Naive thymus-derived CD8-positive, alpha-beta T cell (primary cell): ENCODE data around the gene DLG5. TPM values are rescaled to one million over a fixed set of nuclear protein-coding genes. Genes with fewer than 3 reads are reported as not detected.

Experiments used
- ATAC-seq, 2 donors: fragments of 150-1000 bp; cut with Tn5 transposase in 1 of 2; sonication (Bioruptor Pico), chemical (Tn5 transposase) in 1 of 2; 1 replicate in 1 of 2; 2 replicates in 1 of 2; pipeline ENCODE4 v1.10.0; 2021; ENCODE audit warnings: mild to moderate bottlenecking in 2 of 2, moderate library complexity in 2 of 2
- POLR2A ChIA-PET: fragments of 350-600 bp; sonication (Branson Sonifier 250); formaldehyde crosslinking; loops from one replicate; lab custom pipeline; 2021; ENCODE audit warnings: antibody characterized with exemption; lab: Charles Lee
- DNase-seq, 10 donors: peaks; one replicate each; pipeline versions ENCODE4 v3.0.0 to v3.0.0-alpha.2; 2020 to 2022
- H3K27ac Mint-ChIP-seq, 10 donors: one replicate each; pipeline ENCODE4 v1.8.0; 2020 to 2022; ENCODE audit warnings: mild to moderate bottlenecking in 10 of 10, mixed read lengths in 10 of 10, moderate library complexity in 4 of 10, inconsistent platforms in 1 of 10
- H3K27me3 Mint-ChIP-seq, 5 donors: one replicate each; pipeline ENCODE4 v1.8.0; 2021 to 2022; ENCODE audit warnings: mixed read lengths in 5 of 5
- H3K36me3 Mint-ChIP-seq, 3 donors: one replicate each; pipeline ENCODE4 v1.8.0; 2020 to 2022; ENCODE audit warnings: mixed read lengths in 3 of 3, mild to moderate bottlenecking in 2 of 3, inconsistent platforms in 1 of 3
- H3K4me1 Mint-ChIP-seq, 4 donors: one replicate each; pipeline ENCODE4 v1.8.0; 2021 to 2022; ENCODE audit warnings: mixed read lengths in 4 of 4
- H3K4me3 Mint-ChIP-seq, 10 donors: one replicate each; pipeline ENCODE4 v1.8.0; 2020 to 2022; ENCODE audit warnings: mild to moderate bottlenecking in 10 of 10, mixed read lengths in 10 of 10, moderate library complexity in 6 of 10, inconsistent platforms in 1 of 10
- H3K9me3 Mint-ChIP-seq, 9 donors: one replicate each; pipeline ENCODE4 v1.8.0; 2020 to 2022; ENCODE audit warnings: mixed read lengths in 9 of 9, mild to moderate bottlenecking in 3 of 9, inconsistent platforms in 1 of 9, moderate library complexity in 1 of 9
- polyA plus RNA-seq, 3 donors: library from polyadenylated mRNA; unstranded; fragments of 300-500 nt; fragmentation: Illumina TruSeq; gene quantifications; one replicate each; pipeline ENCODE4 v1.2.3, GENCODE V29; 2021
- total RNA-seq, 8 experiments: library from RNA in 2 of 8; stranded (reverse) in 2 of 8; gene quantifications; one replicate each; pipeline ENCODE4 v1.2.3 and lab custom pipeline; 2021 to 2026

The DLG5 gene
- total and polyA plus RNA-seq, 5 experiments from 2014 or later: 0.04 to 0.55 (median 0.42) TPM; not detected in 1

DNA sequence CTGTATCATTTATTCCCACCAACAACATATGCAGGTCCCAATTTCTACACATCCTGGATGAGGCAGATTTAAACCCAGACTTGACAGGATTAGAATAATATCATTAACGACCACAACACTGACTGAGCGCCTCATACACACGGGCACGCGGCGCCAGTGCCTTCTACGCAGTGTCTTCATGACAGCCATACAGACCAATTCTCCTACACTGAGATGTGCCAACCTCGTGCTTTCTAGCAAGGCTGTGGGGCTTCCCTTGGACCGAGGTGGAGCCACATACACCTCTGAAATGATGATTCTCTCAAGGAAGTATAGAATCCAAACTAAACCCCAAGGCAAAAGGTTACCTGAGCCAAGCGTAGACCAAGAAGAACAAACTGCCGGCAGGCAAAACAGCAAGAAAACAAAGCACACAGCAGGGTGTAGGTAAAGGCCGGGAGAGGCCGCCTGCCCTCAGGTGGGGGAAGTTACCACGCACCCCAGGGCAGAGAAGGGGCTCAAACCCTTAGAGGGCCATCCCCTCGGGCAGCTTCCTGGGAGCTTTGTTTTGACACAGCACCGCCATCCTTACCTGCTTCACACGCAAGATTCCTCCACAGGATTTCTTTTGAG, 75.8 kb downstream of the DLG5 start:
- no peak for DNase-seq
- Mint-ChIP-seq H3K27ac (no peak overlapping the region), H3K27me3 (no peaks in the 10 kb centered on the region), H3K4me3 (no peak overlapping the region), H3K36me3 (no peaks in the 10 kb centered on the region), H3K9me3 (no peaks in the 10 kb centered on the region), H3K4me1 (peaks cover 0 to 8% (median 0%) of the 10 kb centered on the region in 4 donors)
- ATAC-seq: no peak
- POLR2A ChIA-PET: no interaction called here

DNA sequence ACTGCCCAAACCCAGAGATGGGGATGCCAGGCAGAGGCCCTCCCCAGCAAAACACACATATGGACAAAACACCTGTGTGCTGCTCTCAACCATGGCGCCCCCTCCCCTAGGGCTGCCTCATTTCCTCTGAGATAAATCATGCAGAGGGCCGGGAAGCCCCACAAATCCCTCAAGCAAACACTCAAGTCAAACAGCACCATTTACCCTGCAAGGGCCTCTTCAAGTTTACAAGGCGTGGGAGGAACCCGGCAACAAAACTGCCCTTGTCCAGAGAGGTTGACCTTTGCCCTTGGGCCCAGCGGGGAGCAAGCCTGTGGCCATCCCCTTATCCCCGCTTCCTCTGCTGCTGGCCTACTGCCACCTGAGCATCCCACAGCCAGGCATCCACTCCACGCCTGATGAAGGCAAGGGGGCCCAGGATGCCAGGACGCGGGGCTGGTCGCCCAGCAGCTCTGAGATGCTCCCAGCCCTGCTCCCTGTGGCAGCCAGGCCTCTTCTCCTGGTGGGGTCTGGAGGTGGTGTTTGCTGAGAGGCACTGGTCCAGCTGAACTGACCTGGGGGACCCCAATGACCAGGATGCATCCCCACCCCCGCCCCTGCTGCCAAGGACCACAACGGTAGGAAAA, 77.4 kb downstream of the DLG5 start:
- peaks cover 3 to 13% (median 8%) of the 10 kb centered on the region in 4 donors for H3K4me1 Mint-ChIP-seq
- DNase-seq: no peak
- ATAC-seq: no peak
- POLR2A ChIA-PET: no interaction called here
- H3K27ac Mint-ChIP-seq: no peak overlapping the region
- H3K9me3 Mint-ChIP-seq: no peaks in the 10 kb centered on the region
- H3K4me3 Mint-ChIP-seq: no peak overlapping the region
- no peaks in the 10 kb centered on the region for H3K36me3 Mint-ChIP-seq
- peaks cover 0 to 1% (median 0%) of the 10 kb centered on the region in 5 donors for H3K27me3 Mint-ChIP-seq

DNA sequence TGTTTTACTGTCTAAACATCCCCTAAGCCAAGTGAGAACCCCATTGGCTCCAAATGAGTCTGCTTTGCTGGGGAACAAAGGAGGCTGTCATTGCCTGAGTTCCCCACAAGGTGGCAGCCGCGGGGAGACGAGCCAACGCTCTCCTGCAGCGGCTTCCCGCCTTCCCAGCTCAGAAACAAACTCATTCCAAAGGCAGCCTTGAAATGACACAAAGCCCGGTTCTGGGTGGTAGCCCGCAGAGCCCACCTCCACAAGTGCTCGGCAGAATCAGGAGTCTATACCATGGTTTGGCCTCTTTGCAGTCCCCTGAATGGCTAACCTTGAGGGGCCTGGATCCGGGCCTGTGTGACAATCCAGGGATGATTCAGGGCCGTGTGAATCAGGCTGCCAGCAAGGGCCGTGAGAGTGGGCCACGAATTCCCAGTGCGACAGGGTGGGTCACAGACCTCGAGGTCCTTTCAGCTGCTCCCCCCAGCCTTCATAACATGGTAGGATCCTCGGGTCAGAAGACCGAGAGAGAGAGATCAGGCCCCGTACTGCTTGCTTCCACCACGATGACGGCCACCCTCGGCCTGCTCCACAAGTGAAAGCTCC, 79.7 kb downstream of the DLG5 start:
- ATAC-seq (peak; percentile 62 to 76), DNase-seq (peak; percentile 15 to 72 (median 49))
- Mint-ChIP-seq H3K36me3 (no peaks in the 10 kb centered on the region), H3K9me3 (no peaks in the 10 kb centered on the region), H3K27ac (peak overlapping the region in 2 of 10 donors; percentile 11 to 52), H3K27me3 (peaks cover 0 to 1% (median 0%) of the 10 kb centered on the region in 5 donors), H3K4me3 (no peak overlapping the region), H3K4me1 (peaks cover 3 to 13% (median 8%) of the 10 kb centered on the region in 4 donors)
- POLR2A ChIA-PET: no interaction called here

DNA sequence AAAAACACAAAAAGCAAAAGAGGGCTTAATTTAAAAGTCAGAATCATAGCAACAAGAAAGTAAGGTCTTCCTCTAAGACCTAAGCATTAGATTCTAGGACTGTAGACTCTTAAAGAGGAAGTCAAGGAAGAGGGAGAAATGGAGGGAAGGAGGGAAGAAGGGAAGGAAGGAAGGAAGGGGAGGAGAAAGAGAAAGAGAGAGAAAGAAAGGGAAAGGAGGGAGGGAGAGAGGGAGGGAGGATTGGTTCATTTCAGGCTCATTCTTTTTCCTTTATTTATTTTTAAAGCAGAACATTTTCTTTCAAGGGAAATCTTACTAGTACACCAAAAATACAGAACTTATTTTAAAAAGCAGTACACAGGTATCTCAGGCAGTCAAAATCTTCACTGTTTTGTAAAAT, 81.1 kb downstream of the DLG5 start:
- Mint-ChIP-seq H3K4me3 (no peak overlapping the region), H3K9me3 (no peaks in the 10 kb centered on the region), H3K36me3 (no peaks in the 10 kb centered on the region), H3K4me1 (peaks cover 3 to 13% (median 8%) of the 10 kb centered on the region in 4 donors), H3K27me3 (peaks cover 0 to 1% (median 0%) of the 10 kb centered on the region in 5 donors), H3K27ac (peak overlapping the region in 2 of 10 donors; percentile 58 to 71)
- no peak for ATAC-seq
- DNase-seq: no peak
- POLR2A ChIA-PET: no interaction called here

DNA sequence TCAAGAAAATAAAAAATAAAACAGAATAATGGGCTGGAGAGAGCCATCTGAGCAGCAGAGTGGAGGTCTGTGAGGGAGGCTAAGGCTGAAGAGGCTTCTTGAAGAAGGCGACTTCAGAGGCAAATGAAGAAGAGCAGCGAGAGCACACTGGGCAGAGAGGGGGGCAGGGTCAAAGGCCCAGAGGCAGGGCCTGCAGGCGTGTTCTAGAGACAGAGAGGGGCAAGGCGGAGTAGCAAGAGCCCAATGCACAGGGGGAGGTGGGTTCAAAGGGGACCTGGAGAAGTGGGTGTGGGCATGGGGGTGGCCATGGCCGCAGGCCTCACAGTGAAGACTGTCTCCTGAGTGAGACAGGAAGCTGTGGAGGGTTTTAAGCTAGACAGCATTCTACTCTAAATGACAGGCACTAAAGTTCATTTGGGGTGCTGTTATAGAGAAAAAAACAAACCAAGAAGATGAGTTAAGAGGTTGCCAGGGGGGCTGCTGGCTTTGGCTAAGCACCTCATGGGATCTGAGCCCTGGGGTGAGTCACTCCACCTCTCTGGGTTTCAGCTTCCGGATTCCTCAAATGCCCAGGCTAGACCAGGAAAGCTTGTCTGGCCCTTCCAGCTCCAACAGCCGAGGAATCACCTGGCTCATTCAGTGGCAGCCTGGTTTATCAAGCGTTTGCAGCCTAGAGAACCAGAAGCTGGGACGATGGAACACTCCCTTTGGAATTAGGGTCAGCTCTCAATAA, 81.7 kb downstream of the DLG5 start:
- peak; percentile 28 to 66 for ATAC-seq

DNA sequence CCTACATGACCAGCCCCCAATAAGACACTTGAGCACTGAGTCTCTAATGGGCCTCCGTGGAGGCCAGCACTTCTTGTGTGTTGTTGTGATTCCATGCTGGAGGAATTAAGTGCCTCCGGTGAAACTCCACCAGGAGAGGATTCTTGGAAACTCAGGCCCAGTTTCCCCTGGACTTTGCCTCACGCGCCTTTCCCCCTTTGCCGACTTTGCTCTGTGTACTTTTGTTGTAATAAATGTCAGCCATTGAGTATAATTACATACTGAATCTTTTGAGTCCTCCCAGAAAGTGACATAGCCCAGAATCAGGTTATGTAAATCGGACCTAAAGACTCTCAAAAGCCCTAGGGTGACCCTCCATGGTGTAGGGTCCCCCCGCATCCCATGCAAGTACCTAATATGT, 82.4 kb downstream of the DLG5 start:
- no peak overlapping the region for H3K4me3 Mint-ChIP-seq
- POLR2A ChIA-PET: no interaction called here
- no peaks in the 10 kb centered on the region for H3K9me3 Mint-ChIP-seq
- ATAC-seq (no peak), DNase-seq (no peak)
- H3K27me3 Mint-ChIP-seq: peaks cover 0 to 1% (median 0%) of the 10 kb centered on the region in 5 donors
- H3K27ac Mint-ChIP-seq: peak overlapping the region in 2 of 10 donors; percentile 71 to 84
- no peaks in the 10 kb centered on the region for H3K36me3 Mint-ChIP-seq
- H3K4me1 Mint-ChIP-seq: peaks cover 3 to 9% (median 8%) of the 10 kb centered on the region in 4 donors

More for the DNA sequence above, 81.7 kb downstream of the DLG5 start:
- H3K27me3 Mint-ChIP-seq: peaks cover 0 to 1% (median 0%) of the 10 kb centered on the region in 5 donors
- DNase-seq: no peak
- H3K9me3 Mint-ChIP-seq: no peaks in the 10 kb centered on the region
- peaks cover 3 to 10% (median 8%) of the 10 kb centered on the region in 4 donors for H3K4me1 Mint-ChIP-seq
- POLR2A ChIA-PET: no interaction called here
- no peak overlapping the region for H3K4me3 Mint-ChIP-seq
- H3K27ac Mint-ChIP-seq: peak overlapping the region in 5 of 10 donors; percentile 17 to 84 (median 71)
- no peaks in the 10 kb centered on the region for H3K36me3 Mint-ChIP-seq

DNA sequence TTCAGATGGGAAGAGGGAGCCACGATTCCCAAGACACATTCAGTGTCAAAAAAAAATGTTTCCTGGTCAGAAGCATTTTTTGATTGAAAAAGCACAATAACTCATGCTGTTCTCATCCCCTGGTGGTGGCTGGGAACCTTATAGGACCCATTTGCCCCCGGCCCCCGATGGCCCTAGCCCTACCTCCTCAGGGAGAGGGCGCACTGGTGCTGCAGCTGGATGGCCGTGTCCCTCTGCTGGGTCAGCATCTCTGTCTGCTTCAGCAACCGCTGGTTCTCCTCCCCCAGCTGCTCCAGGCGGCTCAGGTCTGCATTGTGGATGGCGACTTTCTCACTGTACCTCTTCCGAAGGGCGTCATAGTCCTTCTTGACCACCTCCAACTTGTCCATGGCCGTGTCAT, 83.3 kb downstream of the DLG5 start:
- ATAC-seq (no peak), DNase-seq (no peak)
- peaks cover 3 to 9% (median 8%) of the 10 kb centered on the region in 4 donors for H3K4me1 Mint-ChIP-seq
- H3K4me3 Mint-ChIP-seq: no peak overlapping the region
- no peaks in the 10 kb centered on the region for H3K36me3 Mint-ChIP-seq
- H3K27ac Mint-ChIP-seq: no peak overlapping the region
- POLR2A ChIA-PET: no interaction called here
- H3K9me3 Mint-ChIP-seq: no peaks in the 10 kb centered on the region
- peaks cover 0 to 1% (median 0%) of the 10 kb centered on the region in 5 donors for H3K27me3 Mint-ChIP-seq

DNA sequence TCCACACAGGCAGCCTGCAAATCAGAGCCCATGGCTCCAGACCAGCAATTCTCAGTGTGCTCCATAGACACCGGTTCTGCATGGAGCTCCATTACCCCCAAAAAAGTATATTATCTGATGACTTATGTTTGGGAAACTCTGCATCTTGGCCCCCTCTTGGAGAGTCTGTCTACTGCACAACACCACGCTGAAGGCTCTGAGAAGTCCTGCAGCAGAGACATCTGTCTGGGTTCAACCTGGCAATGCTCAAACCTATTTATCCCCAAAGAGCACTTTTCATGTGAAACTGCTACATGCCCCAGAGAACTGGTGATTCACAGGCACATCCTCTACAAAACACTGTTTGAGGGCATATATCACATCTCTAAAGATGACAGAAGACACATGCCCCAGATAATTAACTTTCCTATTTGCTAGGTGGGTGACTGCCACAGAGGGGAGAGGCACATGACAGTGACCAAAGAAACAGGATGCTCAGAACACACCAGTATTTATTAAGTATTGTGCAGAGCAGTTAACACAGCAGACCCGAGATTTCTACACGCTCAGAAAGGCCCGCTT, 83.8 kb downstream of the DLG5 start:
- Mint-ChIP-seq H3K36me3 (no peaks in the 10 kb centered on the region), H3K4me1 (peaks cover 3 to 9% (median 8%) of the 10 kb centered on the region in 4 donors), H3K4me3 (no peak overlapping the region), H3K27me3 (peaks cover 0 to 1% (median 0%) of the 10 kb centered on the region in 5 donors), H3K27ac (peak overlapping the region in 1 of 10 donors; percentile 83), H3K9me3 (no peaks in the 10 kb centered on the region)
- POLR2A ChIA-PET: no interaction called here
- DNase-seq: no peak
- no peak for ATAC-seq

DNA sequence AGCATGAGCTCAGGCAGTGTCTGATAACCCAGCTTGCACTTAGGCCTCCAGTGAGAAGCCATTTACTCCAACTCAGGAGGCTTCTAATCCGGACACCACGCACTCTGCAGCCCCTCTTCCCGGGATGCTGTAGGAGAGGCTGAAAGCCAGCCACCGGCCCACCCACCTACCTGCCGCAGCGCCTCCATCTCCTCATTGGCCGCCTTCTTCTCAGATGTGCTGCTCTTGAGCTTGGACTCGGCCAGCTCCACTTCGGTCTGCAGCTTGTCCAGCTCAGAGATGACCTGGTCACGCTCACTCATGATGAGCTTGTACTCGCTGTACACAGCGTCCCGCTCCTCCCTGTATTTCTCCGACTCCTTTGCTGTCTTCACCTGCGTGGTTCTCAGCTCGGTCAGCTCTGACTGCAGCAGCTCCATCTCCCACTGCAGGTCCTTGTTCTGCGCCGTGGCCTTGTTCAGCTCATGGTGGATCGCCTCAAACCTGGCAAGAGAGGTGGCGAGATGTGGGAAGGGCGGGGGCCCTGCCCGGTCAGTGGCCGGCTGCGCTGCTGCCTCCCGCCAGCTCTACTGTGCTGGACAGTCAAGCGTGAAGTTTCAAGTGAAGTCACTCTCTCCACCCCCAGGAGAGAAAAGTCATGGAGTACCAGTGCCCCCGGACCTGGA, 84.7 kb downstream of the DLG5 start:
- H3K27ac Mint-ChIP-seq: peak overlapping the region in 1 of 10 donors; percentile 83
- H3K36me3 Mint-ChIP-seq: no peaks in the 10 kb centered on the region
- H3K4me3 Mint-ChIP-seq: no peak overlapping the region
- H3K9me3 Mint-ChIP-seq: no peaks in the 10 kb centered on the region
- POLR2A ChIA-PET: no interaction called here
- DNase-seq: no peak
- ATAC-seq: no peak
- peaks cover 3 to 14% (median 12%) of the 10 kb centered on the region in 4 donors for H3K4me1 Mint-ChIP-seq
- peaks cover 0 to 1% (median 0%) of the 10 kb centered on the region in 5 donors for H3K27me3 Mint-ChIP-seq

DNA sequence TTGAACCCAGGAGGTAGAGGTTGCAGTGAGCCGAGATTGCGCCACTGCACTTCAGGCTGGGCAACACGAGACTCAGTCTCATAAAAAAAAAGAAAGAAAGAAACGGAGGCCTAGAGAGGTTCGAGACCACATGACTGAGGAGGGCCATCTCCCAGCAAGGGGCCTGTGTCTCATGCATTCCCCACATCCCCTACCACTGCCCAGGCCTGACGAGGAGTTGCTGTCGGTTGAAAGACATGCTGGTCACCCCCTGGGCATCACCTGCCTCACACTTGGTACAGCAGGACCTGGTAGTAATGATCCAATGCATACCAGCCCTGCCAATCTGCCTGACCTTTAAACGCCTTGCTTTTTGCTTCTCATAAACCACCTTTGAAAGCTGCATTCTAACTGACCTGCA, 85.9 kb downstream of the DLG5 start:
- Mint-ChIP-seq H3K4me3 (no peak overlapping the region), H3K36me3 (no peaks in the 10 kb centered on the region), H3K9me3 (no peaks in the 10 kb centered on the region), H3K4me1 (peaks cover 8 to 23% (median 17%) of the 10 kb centered on the region in 4 donors), H3K27ac (peak overlapping the region in 1 of 10 donors; percentile 16), H3K27me3 (peaks cover 0 to 1% (median 0%) of the 10 kb centered on the region in 5 donors)
- DNase-seq: no peak
- POLR2A ChIA-PET: no interaction called here
- no peak for ATAC-seq

DNA sequence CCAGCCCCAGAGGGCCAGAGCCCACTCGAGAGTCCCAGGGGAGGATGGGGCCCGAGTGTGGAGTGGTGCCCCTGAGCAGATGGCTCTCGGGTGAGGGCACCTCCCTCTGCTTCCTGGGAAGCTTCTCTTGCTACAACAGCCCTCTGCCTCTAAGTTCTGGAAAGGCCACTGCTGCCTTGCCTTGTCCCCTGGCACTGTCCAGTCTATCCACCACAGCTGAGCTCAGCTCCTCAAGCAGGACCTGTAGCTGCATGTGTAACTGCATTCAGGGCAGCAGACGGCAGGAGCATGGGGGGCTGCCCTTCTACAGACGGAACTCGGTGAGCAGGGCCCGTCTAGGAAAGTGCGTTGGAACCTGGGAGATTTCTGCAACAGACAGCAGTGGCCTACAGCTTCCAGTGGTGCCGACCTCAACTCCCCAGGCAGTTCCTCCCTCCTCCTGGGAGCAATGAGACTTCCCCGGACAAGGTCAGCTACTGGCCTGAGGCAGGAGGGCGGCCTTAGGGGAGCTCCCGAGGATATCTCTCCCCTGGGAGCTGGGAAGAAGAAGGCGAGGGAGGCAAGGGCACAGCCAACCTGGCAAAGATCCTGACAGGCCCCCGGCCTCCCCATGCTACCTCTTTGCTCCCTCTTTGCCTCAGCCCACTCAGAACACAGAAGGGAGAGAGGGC, 88.5 kb downstream of the DLG5 start:
- H3K27me3 Mint-ChIP-seq: no peaks in the 10 kb centered on the region
- DNase-seq: no peak
- H3K27ac Mint-ChIP-seq: peak overlapping the region in 7 of 10 donors; percentile 33 to 79 (median 63)
- H3K36me3 Mint-ChIP-seq: no peaks in the 10 kb centered on the region
- H3K9me3 Mint-ChIP-seq: no peaks in the 10 kb centered on the region
- peaks cover 8 to 18% (median 10%) of the 10 kb centered on the region in 4 donors for H3K4me1 Mint-ChIP-seq
- no peak for ATAC-seq
- H3K4me3 Mint-ChIP-seq: no peak overlapping the region
- POLR2A ChIA-PET: no interaction called here
